ENCODE data around the gene BHLHE23.

Gene BHLHE23

GRCh38 chr20:62968378-62969178 is 38.2 kb downstream of the BHLHE23 start (continued):
- no peak for TF ChIP-seq CSRNP3 (CRISPR knock-in tag; IDR thresholded peaks at IDR 0.05)
- no peak for TF ChIP-seq OSR1 (CRISPR knock-in tag; IDR thresholded peaks at IDR 0.05)

GRCh38 chr20:62967628-62968351 is 39.0 kb downstream of the BHLHE23 start:
- no peak for ATAC-seq
- TF ChIP-seq ZFP3 (CRISPR knock-in tag; IDR thresholded peaks at IDR 0.05) (no peak), ZFP30 (CRISPR knock-in tag; IDR thresholded peaks at IDR 0.05) (no peak), ESRRG (CRISPR knock-in tag; IDR thresholded peaks at IDR 0.05) (no peak), GLIS3 (CRISPR knock-in tag; IDR thresholded peaks at IDR 0.05) (no peak), ZNF70 (CRISPR knock-in tag; IDR thresholded peaks at IDR 0.05) (no peak), POU6F1 (CRISPR knock-in tag; IDR thresholded peaks at IDR 0.05; ENCODE audit: borderline replicate concordance, low read depth) (no peak), ZNF565 (CRISPR knock-in tag; conservative IDR thresholded peaks at IDR 0.05; ENCODE audit: low read depth) (no peak), CREB5 (CRISPR knock-in tag; IDR thresholded peaks at IDR 0.05; ENCODE audit: low read depth) (no peak), PPARA (CRISPR knock-in tag; IDR thresholded peaks at IDR 0.05; ENCODE audit: borderline replicate concordance) (no peak), ZNF8 (CRISPR knock-in tag; IDR thresholded peaks at IDR 0.05) (no peak), TOX (CRISPR knock-in tag; IDR thresholded peaks at IDR 0.05; ENCODE audit: borderline replicate concordance) (no peak), OSR1 (CRISPR knock-in tag; IDR thresholded peaks at IDR 0.05) (no peak)

- ATAC-seq, result no peak
- TF ChIP-seq ZNF70 (CRISPR knock-in tag; IDR thresholded peaks at IDR 0.05) (no peak), ESRRG (CRISPR knock-in tag; IDR thresholded peaks at IDR 0.05) (no peak), POU6F1 (CRISPR knock-in tag; IDR thresholded peaks at IDR 0.05; ENCODE audit: borderline replicate concordance, low read depth) (no peak), ARNTL (CRISPR knock-in tag; IDR thresholded peaks at IDR 0.05; ENCODE audit: borderline replicate concordance, low read depth) (no peak), ISL1 (CRISPR knock-in tag; IDR thresholded peaks at IDR 0.05) (no peak), OSR1 (CRISPR knock-in tag; IDR thresholded peaks at IDR 0.05) (no peak), TCF4 (CRISPR knock-in tag; IDR thresholded peaks at IDR 0.05; ENCODE audit: borderline replicate concordance) (no peak), CSRNP3 (CRISPR knock-in tag; IDR thresholded peaks at IDR 0.05) (no peak), TOX (CRISPR knock-in tag; IDR thresholded peaks at IDR 0.05; ENCODE audit: borderline replicate concordance) (no peak), BACH2 (CRISPR knock-in tag; IDR thresholded peaks at IDR 0.05; ENCODE audit: borderline replicate concordance) (no peak), ZNF8 (CRISPR knock-in tag; IDR thresholded peaks at IDR 0.05) (no peak), SNAI2 (CRISPR knock-in tag; IDR thresholded peaks at IDR 0.05) (no peak), CREB5 (CRISPR knock-in tag; IDR thresholded peaks at IDR 0.05; ENCODE audit: low read depth) (no peak), PATZ1 (CRISPR knock-in tag; IDR thresholded peaks at IDR 0.05; ENCODE audit: borderline replicate concordance) (no peak), ZFP30 (CRISPR knock-in tag; IDR thresholded peaks at IDR 0.05) (no peak), ZFP3 (CRISPR knock-in tag; IDR thresholded peaks at IDR 0.05) (no peak), PPARA (CRISPR knock-in tag; IDR thresholded peaks at IDR 0.05; ENCODE audit: borderline replicate concordance) (no peak)
Measured at GRCh38 chr20:62967149-62967501, 39.6 kb downstream of the BHLHE23 start.
